CD14-positive monocyte (primary cell): ENCODE results near the gene SMPD3. TPM values are rescaled to one million over a fixed set of nuclear protein-coding genes. Genes with fewer than 3 reads are reported as not detected.

Experiments
- DNase-seq, 3 donors: peaks; one replicate each; pipeline ENCODE4 v3.0.0-alpha.2; 2011 to 2022
- H2AFZ ChIP-seq: 2 replicates; pipeline ENCODE4 v1.6.0; 2012; ENCODE audit warnings: mild to moderate bottlenecking, low read depth, low read length, inconsistent platforms; ENCODE audit not compliant: insufficient read depth, poor library complexity, severe bottlenecking
- H3K27ac ChIP-seq, 2 donors: 1 replicate in 1 of 2; 2 replicates in 1 of 2; pipeline ENCODE4 v1.5.1; 2012 to 2013; ENCODE audit warnings: low read length in 2 of 2, control low read depth in 1 of 2, inconsistent platforms in 1 of 2, low read depth in 1 of 2, mild to moderate bottlenecking in 1 of 2
- H3K27me3 ChIP-seq, 2 donors: one replicate each; pipeline versions ENCODE4 v1.6.0 to v1.6.1; 2011 to 2013; ENCODE audit warnings: low read length in 2 of 2; ENCODE audit not compliant: control insufficient read depth in 2 of 2, insufficient read depth in 2 of 2
- H3K36me3 ChIP-seq, 2 donors: replicated peaks in 1 of 2; 1 replicate in 1 of 2; 2 replicates in 1 of 2; pipeline versions ENCODE4 v1.5.1 to v1.6.1; 2012 to 2013; ENCODE audit warnings: low read length in 2 of 2, control low read depth in 1 of 2, inconsistent platforms in 1 of 2, mild to moderate bottlenecking in 1 of 2; ENCODE audit not compliant: insufficient read depth in 2 of 2, control insufficient read depth in 1 of 2
- H3K4me1 ChIP-seq, 2 donors: 1 replicate in 1 of 2; 2 replicates in 1 of 2; pipeline versions ENCODE4 v1.5.1 to v1.6.1; 2012 to 2013; ENCODE audit warnings: low read length in 2 of 2, control low read depth in 1 of 2, inconsistent platforms in 1 of 2, mild to moderate bottlenecking in 1 of 2, moderate library complexity in 1 of 2; ENCODE audit not compliant: insufficient read depth in 2 of 2, control insufficient read depth in 1 of 2
- H3K4me2 ChIP-seq: replicated peaks from 2 replicates; pipeline ENCODE3; 2012; ENCODE audit warnings: low read length, moderate library complexity, mild to moderate bottlenecking; ENCODE audit not compliant: poor library complexity, severe bottlenecking; ENCODE audit errors: extremely low read depth
- H3K4me3 ChIP-seq, 3 experiments: fragments of 200-600 bp in 1 of 3; sonication (generic) in 1 of 3; replicated peaks in 1 of 3; 1 replicate in 2 of 3; 2 replicates in 1 of 3; pipeline ENCODE4 v1.5.1; 2011 to 2013; ENCODE audit warnings: low read length in 3 of 3, mild to moderate bottlenecking in 3 of 3, control low read depth in 2 of 3, low read depth in 2 of 3, inconsistent platforms in 1 of 3, moderate library complexity in 1 of 3
- H3K79me2 ChIP-seq: 2 replicates; pipeline ENCODE4 v1.6.0; 2012; ENCODE audit warnings: mild to moderate bottlenecking, control low read depth, inconsistent platforms, low read length, moderate library complexity; ENCODE audit not compliant: insufficient read depth
- H3K9ac ChIP-seq: 2 replicates; pipeline ENCODE4 v1.6.0; 2017; ENCODE audit warnings: low read length, mild to moderate bottlenecking; ENCODE audit not compliant: insufficient read depth, poor library complexity, severe bottlenecking
- H3K9me3 ChIP-seq, 2 donors: replicated peaks in 1 of 2; 1 replicate in 1 of 2; 2 replicates in 1 of 2; pipeline versions ENCODE4 v1.5.1 to v1.6.1; 2012 to 2013; ENCODE audit warnings: low read length in 2 of 2, control low read depth in 1 of 2; ENCODE audit not compliant: control insufficient read depth in 1 of 2, insufficient read depth in 1 of 2
- H4K20me1 ChIP-seq: 2 replicates; pipeline ENCODE4 v1.6.0; 2012; ENCODE audit warnings: mild to moderate bottlenecking, low read length, control low read depth, moderate library complexity; ENCODE audit not compliant: insufficient read depth
- H3K27ac Mint-ChIP-seq, 7 donors: one replicate each; pipeline ENCODE4 v1.8.0; 2020; ENCODE audit warnings: mild to moderate bottlenecking in 7 of 7, mixed read lengths in 7 of 7, moderate library complexity in 6 of 7, inconsistent platforms in 2 of 7
- H3K27me3 Mint-ChIP-seq, 3 donors: one replicate each; pipeline ENCODE4 v1.8.0; 2021 to 2022; ENCODE audit warnings: low read depth in 3 of 3, mild to moderate bottlenecking in 3 of 3, mixed read lengths in 3 of 3, moderate library complexity in 3 of 3, inconsistent platforms in 1 of 3
- H3K36me3 Mint-ChIP-seq, 2 donors: one replicate each; pipeline ENCODE4 v1.8.0; 2020; ENCODE audit warnings: mixed read lengths in 2 of 2, inconsistent platforms in 1 of 2, mild to moderate bottlenecking in 1 of 2
- H3K4me1 Mint-ChIP-seq: one replicate; pipeline ENCODE4 v1.8.0; 2020; ENCODE audit warnings: mild to moderate bottlenecking, mixed read lengths
- H3K4me3 Mint-ChIP-seq, 2 donors: one replicate each; pipeline ENCODE4 v1.8.0; 2020; ENCODE audit warnings: mild to moderate bottlenecking in 2 of 2, mixed read lengths in 2 of 2, moderate library complexity in 1 of 2
- H3K9me3 Mint-ChIP-seq, 7 donors: one replicate each; pipeline ENCODE4 v1.8.0; 2020 to 2022; ENCODE audit warnings: mixed read lengths in 7 of 7, mild to moderate bottlenecking in 6 of 7, moderate library complexity in 6 of 7, inconsistent platforms in 2 of 7
- WGBS: methylation state at CpG from one replicate; pipeline ENCODE4 v1.1.5; 2013; ENCODE audit warnings: missing lambda C conversion rate; ENCODE audit not compliant: insufficient coverage; 5-methylcytosine and 5-hydroxymethylcytosine counted together
- intact Hi-C, 2 donors: fragments of 100-400 bp; cut with micrococcal nuclease; formaldehyde crosslinking; loops; one replicate each; pipeline versions ENCODE4 v1.15.0 to v1.15.1; 2023
- polyA plus RNA-seq, 3 donors: library from polyadenylated mRNA; depleted of rRNA in 1 of 3; unstranded in 2 of 3; stranded (reverse) in 1 of 3; fragments of 300-500 nt in 2 of 3; fragments of >200 nt in 1 of 3; fragmentation: Illumina TruSeq in 2 of 3; gene quantifications; 1 replicate in 2 of 3; 2 replicates in 1 of 3; pipeline ENCODE4 v1.2.3, GENCODE V29; 2012 to 2021
- TF ChIP-seq, protein P1 (sequence below): fragments of 200-600 bp; IDR thresholded peaks from one replicate; pipeline ENCODE4 v1.8.0; 2022; ENCODE audit warnings: antibody characterized with exemption, mild to moderate bottlenecking

Gene SMPD3
- polyA plus RNA-seq, 3 donors, result 0.40 to 1.1 (median 0.51) TPM

GRCh38 chr16:68319185-68319908 lies 129.0 kb downstream of the SMPD3 start:
- intact Hi-C loops, result no loop called here
- no peaks in the 10 kb centered on the region for H3K4me1 Mint-ChIP-seq
- no peaks in the 10 kb centered on the region for H3K27me3 Mint-ChIP-seq
- no peak for DNase-seq
- Histone ChIP-seq H3K27me3 (no peaks in the 10 kb centered on the region), H3K9me3 (no peaks in the 10 kb centered on the region), H3K4me1 (no peaks in the 10 kb centered on the region), H3K4me2 (no peak overlapping the region), H3K27ac (no peak overlapping the region), H4K20me1 (no peaks in the 10 kb centered on the region), H3K4me3 (no peak overlapping the region), H3K9ac (no peak overlapping the region), H3K79me2 (peaks cover 4% of the 10 kb centered on the region), H2AFZ (no peak overlapping the region), H3K36me3 (peaks cover 31 to 76% of the 10 kb centered on the region in 2 donors)
- TF ChIP-seq, protein P1, sequence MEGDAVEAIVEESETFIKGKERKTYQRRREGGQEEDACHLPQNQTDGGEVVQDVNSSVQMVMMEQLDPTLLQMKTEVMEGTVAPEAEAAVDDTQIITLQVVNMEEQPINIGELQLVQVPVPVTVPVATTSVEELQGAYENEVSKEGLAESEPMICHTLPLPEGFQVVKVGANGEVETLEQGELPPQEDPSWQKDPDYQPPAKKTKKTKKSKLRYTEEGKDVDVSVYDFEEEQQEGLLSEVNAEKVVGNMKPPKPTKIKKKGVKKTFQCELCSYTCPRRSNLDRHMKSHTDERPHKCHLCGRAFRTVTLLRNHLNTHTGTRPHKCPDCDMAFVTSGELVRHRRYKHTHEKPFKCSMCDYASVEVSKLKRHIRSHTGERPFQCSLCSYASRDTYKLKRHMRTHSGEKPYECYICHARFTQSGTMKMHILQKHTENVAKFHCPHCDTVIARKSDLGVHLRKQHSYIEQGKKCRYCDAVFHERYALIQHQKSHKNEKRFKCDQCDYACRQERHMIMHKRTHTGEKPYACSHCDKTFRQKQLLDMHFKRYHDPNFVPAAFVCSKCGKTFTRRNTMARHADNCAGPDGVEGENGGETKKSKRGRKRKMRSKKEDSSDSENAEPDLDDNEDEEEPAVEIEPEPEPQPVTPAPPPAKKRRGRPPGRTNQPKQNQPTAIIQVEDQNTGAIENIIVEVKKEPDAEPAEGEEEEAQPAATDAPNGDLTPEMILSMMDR, result no peak
- 90% methylated on average over 2 of the region's 6 CpGs for WGBS
- H3K4me3 Mint-ChIP-seq, result no peak overlapping the region
- no peaks in the 10 kb centered on the region for H3K9me3 Mint-ChIP-seq
- H3K36me3 Mint-ChIP-seq, result peaks cover 53 to 75% of the 10 kb centered on the region in 2 donors
- peak overlapping the region in 1 of 7 donors; percentile 36 for H3K27ac Mint-ChIP-seq

DNA sequence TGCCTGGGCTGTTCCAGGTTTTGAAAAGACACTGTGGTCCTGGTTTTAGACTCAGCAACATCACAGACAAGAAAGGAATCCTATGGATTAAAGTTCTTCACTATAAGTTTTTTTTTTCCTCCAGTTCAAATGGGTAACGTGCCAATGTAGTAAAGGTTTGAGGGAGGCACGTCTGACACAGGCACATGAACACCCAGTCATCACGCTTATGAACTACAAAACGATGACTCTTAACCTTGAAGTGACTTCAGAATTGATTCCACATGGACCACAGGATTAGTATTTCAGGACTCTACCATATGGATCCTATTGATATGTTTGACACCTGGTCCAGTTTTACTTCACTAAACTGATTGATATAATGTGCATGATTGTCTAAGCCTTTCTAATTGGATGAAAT lies 135.2 kb downstream of the SMPD3 start:
- H3K36me3 Mint-ChIP-seq, result peaks cover 31 to 48% of the 10 kb centered on the region in 2 donors
- DNase-seq, result no peak
- H3K27ac ChIP-seq, result no peak overlapping the region
- H3K4me2 ChIP-seq, result no peak overlapping the region
- H3K27ac Mint-ChIP-seq, result peak overlapping the region in 1 of 7 donors; percentile 26
- no peaks in the 10 kb centered on the region for H3K27me3 Mint-ChIP-seq
- peaks cover 23 to 26% of the 10 kb centered on the region in 2 donors for H3K4me1 ChIP-seq
- intact Hi-C loops, result loop anchor here (5.0 kb wide), 2 partner anchors 51 to 66 kb away; partner anchors contain the start of genes PLA2G15 (in 2 of the 2) and SLC7A6 (in 2 of the 2)
- no peak overlapping the region for H3K4me3 ChIP-seq
- TF ChIP-seq, protein P1, result no peak
- no peaks in the 10 kb centered on the region for H3K27me3 ChIP-seq
- H3K4me3 Mint-ChIP-seq, result no peak overlapping the region
- H3K36me3 ChIP-seq, result peaks cover 11 to 44% of the 10 kb centered on the region in 2 donors
- no peaks in the 10 kb centered on the region for H3K9me3 ChIP-seq
- peaks cover 16% of the 10 kb centered on the region for H4K20me1 ChIP-seq
- no peak overlapping the region for H2AFZ ChIP-seq
- no peak overlapping the region for H3K9ac ChIP-seq
- WGBS, result no CpG with 5 or more reads among the region's 4 CpGs
- peaks cover 55% of the 10 kb centered on the region for H3K79me2 ChIP-seq
- H3K9me3 Mint-ChIP-seq, result no peaks in the 10 kb centered on the region
- peaks cover 19% of the 10 kb centered on the region for H3K4me1 Mint-ChIP-seq
